ENCODE results near the gene SEMA3A.
"Not testable (repeated sequence)": the region's sequence is repeated elsewhere in the genome, so short reads cannot be mapped to it uniquely, and the experiment has no call there.

SEMA3A gene

GRCh38 chr7:84154991-84155781, 39.4 kb downstream of the SEMA3A start:
- no peak for DNase-seq (ENCODE audit: low read depth, low spot score)

GRCh38 chr7:84152995-84153394, 41.6 kb downstream of the SEMA3A start:
- no peak for DNase-seq (ENCODE audit: low read depth, low spot score)

- not testable (repeated sequence) for DNase-seq (ENCODE audit: low read depth, low spot score)
Measured at GRCh38 chr7:84150370-84150769, 44.2 kb downstream of the SEMA3A start.

GRCh38 chr7:84149573-84149972, 45.0 kb downstream of the SEMA3A start:
- no peak for DNase-seq (ENCODE audit: low read depth, low spot score)

- no peak for DNase-seq (ENCODE audit: low read depth, low spot score)
Measured at GRCh38 chr7:84145892-84146291, 48.7 kb downstream of the SEMA3A start.

GRCh38 chr7:84144935-84145334, 49.7 kb downstream of the SEMA3A start:
- no peak for DNase-seq (ENCODE audit: low read depth, low spot score)

- no peak for DNase-seq (ENCODE audit: low read depth, low spot score)
Measured at GRCh38 chr7:84144480-84144879, 50.1 kb downstream of the SEMA3A start.

- DNase-seq (ENCODE audit: low read depth, low spot score) = no peak
Measured at GRCh38 chr7:84142726-84143125, 51.9 kb downstream of the SEMA3A start.

- no peak for DNase-seq (ENCODE audit: low read depth, low spot score)
Measured at GRCh38 chr7:84139986-84140729, 54.4 kb downstream of the SEMA3A start.

GRCh38 chr7:84138411-84138810, 56.2 kb downstream of the SEMA3A start:
- no peak for DNase-seq (ENCODE audit: low read depth, low spot score)

- DNase-seq (ENCODE audit: low read depth, low spot score) = no peak
Measured at GRCh38 chr7:84137812-84138211, 56.8 kb downstream of the SEMA3A start.

GRCh38 chr7:84136809-84137208, 57.8 kb downstream of the SEMA3A start:
- DNase-seq (ENCODE audit: low read depth, low spot score) = no peak

- no peak for DNase-seq (ENCODE audit: low read depth, low spot score)
Measured at GRCh38 chr7:84136336-84136735, 58.3 kb downstream of the SEMA3A start.

- DNase-seq (ENCODE audit: low read depth, low spot score) = no peak
Measured at GRCh38 chr7:84134169-84134568, 60.4 kb downstream of the SEMA3A start.

- no peak for DNase-seq (ENCODE audit: low read depth, low spot score)
Measured at GRCh38 chr7:84125654-84126053, 68.9 kb downstream of the SEMA3A start.

- DNase-seq (ENCODE audit: low read depth, low spot score) = no peak
Measured at GRCh38 chr7:84123965-84124547, 70.5 kb downstream of the SEMA3A start.

- DNase-seq (ENCODE audit: low read depth, low spot score) = no peak
Measured at GRCh38 chr7:84122582-84123360, 71.8 kb downstream of the SEMA3A start.

- DNase-seq (ENCODE audit: low read depth, low spot score) = no peak
Measured at GRCh38 chr7:84117304-84117703, 77.3 kb downstream of the SEMA3A start.

- DNase-seq (ENCODE audit: low read depth, low spot score) = no peak
Measured at GRCh38 chr7:84113906-84114850, 80.4 kb downstream of the SEMA3A start.

GRCh38 chr7:84113286-84113685, 81.3 kb downstream of the SEMA3A start:
- DNase-seq (ENCODE audit: low read depth, low spot score) = no peak

GRCh38 chr7:84112771-84113170, 81.8 kb downstream of the SEMA3A start:
- no peak for DNase-seq (ENCODE audit: low read depth, low spot score)
